Lower leg skin (tissue), 3 donors: ENCODE data around the gene CAMTA1.

ENCODE experiments used
- POLR2A ChIP-seq, 2 donors: fragments of 450-650 bp; IDR thresholded peaks; one replicate each; pipeline ENCODE4 v1.6.1; 2016 to 2017; ENCODE audit warnings: antibody characterized with exemption in 2 of 2, mild to moderate bottlenecking in 1 of 2, moderate library complexity in 1 of 2
- TF ChIP-seq, protein P1 (sequence below), 3 donors: fragments of 450-650 bp; IDR thresholded peaks; one replicate each; pipeline ENCODE4 v1.5.1; 2016; ENCODE audit warnings: antibody characterized with exemption in 3 of 3, mild to moderate bottlenecking in 3 of 3, moderate library complexity in 2 of 3

- TF ChIP-seq, protein P1, sequence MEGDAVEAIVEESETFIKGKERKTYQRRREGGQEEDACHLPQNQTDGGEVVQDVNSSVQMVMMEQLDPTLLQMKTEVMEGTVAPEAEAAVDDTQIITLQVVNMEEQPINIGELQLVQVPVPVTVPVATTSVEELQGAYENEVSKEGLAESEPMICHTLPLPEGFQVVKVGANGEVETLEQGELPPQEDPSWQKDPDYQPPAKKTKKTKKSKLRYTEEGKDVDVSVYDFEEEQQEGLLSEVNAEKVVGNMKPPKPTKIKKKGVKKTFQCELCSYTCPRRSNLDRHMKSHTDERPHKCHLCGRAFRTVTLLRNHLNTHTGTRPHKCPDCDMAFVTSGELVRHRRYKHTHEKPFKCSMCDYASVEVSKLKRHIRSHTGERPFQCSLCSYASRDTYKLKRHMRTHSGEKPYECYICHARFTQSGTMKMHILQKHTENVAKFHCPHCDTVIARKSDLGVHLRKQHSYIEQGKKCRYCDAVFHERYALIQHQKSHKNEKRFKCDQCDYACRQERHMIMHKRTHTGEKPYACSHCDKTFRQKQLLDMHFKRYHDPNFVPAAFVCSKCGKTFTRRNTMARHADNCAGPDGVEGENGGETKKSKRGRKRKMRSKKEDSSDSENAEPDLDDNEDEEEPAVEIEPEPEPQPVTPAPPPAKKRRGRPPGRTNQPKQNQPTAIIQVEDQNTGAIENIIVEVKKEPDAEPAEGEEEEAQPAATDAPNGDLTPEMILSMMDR (IDR thresholded peaks at IDR 0.05): no peak
- no peak for TF ChIP-seq POLR2A (IDR thresholded peaks at IDR 0.05)
Observed at GRCh38 chr1:7329868-7330615, 544.8 kb downstream of the CAMTA1 start.
